Measurements from ENCODE around the gene EEF2K.
A peak's percentile ranks its signal among the peaks of the same experiment; 100 is the strongest.

Gene EEF2K

DNA sequence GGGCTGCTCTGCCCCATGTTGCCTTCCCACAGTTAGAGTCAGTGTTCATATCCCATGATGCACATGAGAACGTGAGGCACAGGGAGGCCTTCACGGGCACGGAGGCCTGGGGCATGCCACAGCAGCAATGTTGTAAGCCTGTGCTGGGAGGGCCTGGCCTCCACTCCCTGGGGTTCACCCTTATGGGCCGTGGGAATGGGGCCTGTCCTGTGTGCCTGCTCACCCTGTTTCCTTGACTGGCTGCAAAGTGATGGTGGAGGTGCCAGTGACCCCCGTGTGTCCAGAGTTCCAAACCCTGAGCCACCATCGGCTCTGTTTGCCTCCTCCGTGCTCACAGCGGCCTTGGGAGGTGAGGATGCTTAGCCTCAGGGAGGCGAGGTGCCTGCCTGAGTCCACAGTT, 100.7 kb downstream of the EEF2K start:
- in situ Hi-C loops (cut with MboI; ENCODE audit: low pct_unique_long_range_greater_than_20kb, low sequenced_read_pairs), result no loop called here

DNA sequence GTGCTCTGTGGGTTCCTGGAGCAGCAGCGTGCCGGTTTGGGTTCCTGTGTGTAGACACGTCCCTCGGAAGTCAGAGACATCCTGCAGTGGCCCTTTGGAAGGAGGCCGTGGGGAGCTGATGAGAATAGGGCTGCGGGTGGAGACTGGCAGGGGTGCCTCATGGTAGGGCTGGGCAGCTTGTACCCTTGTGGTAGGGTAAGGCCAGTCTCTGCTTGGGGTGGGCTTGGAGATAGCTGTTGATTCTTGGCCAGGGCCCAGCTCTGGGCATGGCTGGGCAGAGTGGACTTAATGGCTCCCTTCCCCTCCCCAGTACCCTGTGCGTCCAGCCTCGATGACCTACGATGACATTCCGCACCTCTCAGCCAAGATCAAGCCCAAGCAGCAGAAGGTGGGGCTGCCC, 101.8 kb downstream of the EEF2K start:
- in situ Hi-C loops (cut with MboI; ENCODE audit: low pct_unique_long_range_greater_than_20kb, low sequenced_read_pairs), result no loop called here

More for the DNA sequence above, 100.7 kb downstream of the EEF2K start:
- no peak for DNase-seq

DNA sequence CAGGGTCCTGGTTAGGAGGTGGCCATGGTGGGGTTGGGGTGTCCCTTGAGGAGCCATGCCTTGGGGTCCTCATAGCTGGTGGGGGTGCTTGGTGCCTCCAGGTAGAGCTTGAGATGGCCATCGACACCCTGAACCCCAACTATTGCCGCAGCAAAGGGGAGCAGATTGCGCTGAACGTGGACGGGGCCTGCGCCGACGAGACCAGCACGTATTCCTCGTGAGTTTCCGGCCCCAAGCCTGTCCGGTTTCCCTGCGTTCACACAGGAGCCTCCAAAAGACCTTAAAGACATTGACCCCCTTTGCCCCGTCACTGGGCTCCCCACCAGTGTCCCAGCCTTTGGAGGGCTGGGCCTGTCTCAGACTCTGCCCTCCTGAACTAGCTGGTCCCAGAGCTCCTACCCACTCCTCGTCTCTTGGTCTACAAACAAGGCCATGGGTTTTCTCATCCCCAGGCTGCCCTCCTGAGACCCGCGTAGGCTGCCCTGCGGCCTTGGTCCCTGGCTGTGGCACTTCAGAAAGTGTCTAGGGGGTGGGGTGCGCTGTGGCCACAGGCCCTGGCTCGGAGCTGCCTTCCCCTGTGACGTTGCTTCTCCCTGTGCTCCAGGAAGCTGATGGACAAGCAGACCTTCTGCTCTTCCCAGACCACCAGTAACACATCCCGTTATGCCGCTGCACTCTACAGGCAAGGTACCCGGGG, 102.9 kb downstream of the EEF2K start:
- in situ Hi-C loops (cut with MboI; ENCODE audit: low pct_unique_long_range_greater_than_20kb, low sequenced_read_pairs), result no loop called here
- DNase-seq, result no peak

More for the DNA sequence above, 101.8 kb downstream of the EEF2K start:
- DNase-seq, result no peak

DNA sequence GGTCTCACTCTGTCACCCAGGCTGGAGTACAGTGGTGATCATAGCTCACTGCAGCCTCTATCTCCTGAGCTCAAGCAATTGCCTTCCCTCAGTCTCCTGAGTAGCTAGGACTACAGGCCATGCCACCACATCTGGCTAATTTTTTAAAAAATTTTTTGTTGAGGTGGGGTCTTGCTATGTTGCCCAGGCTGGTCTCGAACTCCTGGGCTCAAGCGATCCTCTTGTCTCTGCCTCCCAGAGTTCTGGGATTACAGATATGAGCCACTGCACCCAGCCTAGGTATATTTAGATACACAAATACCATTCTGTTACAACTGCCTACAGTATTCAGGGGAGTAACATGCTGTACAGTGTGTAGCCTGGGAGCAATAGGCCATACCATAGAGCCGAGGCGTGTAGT, 105.4 kb downstream of the EEF2K start:
- in situ Hi-C loops (cut with MboI; ENCODE audit: low pct_unique_long_range_greater_than_20kb, low sequenced_read_pairs), result no loop called here
- no peak for DNase-seq

DNA sequence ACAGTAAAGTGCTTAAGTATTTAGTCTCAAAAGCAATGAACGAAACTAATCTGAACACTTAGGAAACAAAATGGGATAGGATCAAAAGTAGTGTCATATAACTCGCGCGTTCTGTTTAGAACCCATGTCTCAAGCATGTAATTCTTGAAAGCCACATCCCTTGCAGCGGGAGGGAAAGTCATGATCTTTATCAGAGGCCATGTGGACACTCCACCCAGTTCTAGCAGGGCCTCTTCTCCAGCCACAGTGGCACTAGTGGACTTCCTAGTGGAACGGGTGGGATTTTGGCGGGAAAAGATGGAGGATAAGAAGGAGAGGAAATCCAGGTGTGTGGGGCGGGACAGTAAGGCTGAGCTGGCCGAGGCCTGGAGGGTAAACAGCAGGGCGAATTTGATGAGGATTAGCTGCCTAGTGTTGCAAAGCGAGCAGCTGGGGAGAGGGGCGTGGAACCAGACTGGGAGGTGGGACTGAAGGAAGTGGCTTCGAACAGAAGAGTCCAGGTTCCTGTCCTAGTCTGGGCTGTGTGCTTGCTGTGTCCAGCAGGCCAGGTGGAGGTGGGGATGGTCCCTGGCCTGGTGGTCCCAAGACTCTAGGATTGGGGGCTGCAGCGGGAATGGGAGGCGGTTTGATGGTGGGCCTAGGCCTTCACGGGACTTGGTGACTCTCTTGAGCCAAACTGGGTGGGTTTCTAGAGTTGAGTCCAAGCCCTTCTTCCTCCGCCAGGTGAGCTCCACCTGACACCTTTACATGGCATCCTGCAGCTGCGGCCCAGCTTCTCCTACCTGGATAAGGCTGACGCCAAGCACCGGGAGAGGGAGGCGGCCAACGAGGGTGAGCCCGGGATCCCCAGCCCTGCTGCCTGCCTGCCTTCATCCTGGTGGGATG, 107.1 kb downstream of the EEF2K start:
- in situ Hi-C loops (cut with MboI; ENCODE audit: low pct_unique_long_range_greater_than_20kb, low sequenced_read_pairs), result no loop called here
- no peak for DNase-seq

DNA sequence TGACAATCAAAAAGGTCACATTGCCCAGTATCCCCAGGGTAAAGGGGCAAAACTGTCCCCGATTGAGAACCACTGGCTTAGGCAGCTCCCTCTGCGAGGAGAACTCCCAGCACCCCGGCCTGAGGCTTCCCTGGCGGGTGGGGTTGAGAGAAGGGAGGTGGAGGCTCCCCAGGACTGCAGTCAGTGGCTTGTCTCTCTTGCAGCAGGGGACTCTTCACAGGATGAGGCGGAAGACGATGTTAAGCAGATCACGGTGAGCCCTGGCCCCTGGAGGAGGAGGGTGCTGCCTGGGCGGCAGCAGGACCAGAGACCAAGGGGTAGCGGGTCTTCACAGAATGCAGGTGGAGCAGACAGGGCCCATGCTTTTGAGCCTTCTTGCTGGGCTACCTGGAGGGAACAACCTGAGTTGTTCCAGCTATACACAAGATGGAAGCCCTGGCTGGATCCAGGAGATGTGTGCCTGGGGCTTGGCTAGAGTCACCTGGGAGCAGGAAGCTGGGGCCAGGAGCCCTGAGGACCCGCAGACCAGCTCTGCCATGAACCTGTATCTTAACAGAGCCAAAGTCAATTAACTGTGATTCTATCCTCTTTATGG, 107.9 kb downstream of the EEF2K start:
- in situ Hi-C loops (cut with MboI; ENCODE audit: low pct_unique_long_range_greater_than_20kb, low sequenced_read_pairs), result no loop called here
- no peak for DNase-seq

DNA sequence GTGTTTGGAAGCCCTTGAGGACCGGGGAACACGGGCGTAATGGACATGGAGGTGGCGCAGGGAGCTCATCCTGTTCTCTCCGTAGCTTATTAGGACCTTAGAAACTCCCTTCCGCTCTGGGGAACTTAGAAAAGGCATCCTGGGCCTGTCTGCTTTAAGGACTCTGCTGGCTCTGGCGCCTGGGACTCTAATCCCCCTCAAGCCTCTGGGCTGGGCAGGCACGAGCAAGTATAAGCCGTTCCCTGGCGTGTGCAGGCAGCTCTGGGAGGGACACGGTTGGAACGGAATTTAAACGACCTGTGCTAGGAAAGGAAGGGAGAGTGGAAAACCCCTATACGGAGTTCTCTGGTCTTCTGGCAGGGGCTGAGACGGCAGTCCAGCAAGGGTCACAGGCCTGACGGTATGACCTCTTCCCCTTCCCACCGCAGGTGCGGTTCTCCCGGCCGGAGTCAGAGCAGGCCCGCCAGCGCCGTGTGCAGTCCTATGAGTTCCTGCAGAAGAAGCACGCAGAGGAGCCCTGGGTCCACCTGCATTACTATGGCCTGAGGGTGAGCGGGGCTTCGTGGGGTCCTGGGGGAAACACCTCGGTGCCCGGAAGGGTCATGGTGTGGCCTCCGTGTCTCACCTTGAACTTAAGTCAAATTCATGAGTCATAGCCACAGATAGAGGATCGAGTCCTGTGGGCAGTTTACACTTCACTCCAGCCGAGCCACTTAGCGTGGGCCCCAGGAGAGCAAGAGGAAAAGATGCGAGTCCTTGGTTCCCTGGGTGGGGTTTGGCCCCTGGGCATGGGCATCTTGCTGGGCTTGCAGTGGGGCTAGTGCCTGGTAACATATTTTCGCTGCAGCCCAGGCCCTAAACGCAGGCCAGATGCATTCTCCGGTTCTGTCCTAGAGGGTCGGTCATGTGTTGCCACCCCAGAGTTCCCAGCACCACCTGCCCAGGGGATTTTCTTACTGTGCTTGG, 108.9 kb downstream of the EEF2K start:
- in situ Hi-C loops (cut with MboI; ENCODE audit: low pct_unique_long_range_greater_than_20kb, low sequenced_read_pairs), result no loop called here
- DNase-seq, result no peak

DNA sequence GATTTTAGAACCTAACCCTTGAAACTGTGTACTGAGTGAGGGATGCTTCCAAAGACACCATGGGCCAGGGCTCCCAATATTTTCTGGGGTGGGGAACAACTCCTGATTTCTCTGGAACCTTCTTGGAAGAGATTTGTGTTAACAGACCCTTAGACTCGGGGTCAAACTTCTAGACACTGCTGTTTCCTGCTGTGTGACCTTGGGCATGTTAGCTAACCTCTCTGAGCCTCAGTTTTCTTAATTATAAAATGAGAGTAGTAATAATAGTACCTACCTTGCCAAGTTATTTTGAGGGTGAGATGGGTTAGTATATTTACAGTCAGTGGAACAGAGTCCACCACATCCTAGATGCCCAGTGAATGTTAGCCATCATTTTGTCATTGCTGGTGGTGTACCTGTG, 109.9 kb downstream of the EEF2K start:
- no peak for DNase-seq
- in situ Hi-C loops (cut with MboI; ENCODE audit: low pct_unique_long_range_greater_than_20kb, low sequenced_read_pairs), result no loop called here

DNA sequence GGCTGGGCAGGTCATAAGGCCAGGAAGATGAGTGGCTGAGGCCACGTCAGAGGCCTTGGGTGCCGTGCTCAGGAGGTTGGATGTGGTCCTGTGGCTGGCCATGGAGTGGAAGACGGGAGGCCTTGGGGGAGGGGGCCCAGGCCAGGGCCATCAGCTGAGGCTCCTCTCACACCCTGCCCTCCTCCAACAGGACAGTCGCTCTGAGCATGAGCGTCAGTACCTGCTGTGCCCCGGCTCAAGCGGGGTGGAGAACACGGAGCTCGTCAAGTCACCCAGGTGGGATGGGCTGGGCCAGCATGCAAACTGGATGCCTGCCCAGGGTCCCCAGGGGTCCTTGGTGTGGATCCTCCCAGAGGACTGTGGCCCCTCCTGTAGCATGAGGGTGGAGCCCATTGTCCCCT, 110.3 kb downstream of the EEF2K start:
- in situ Hi-C loops (cut with MboI; ENCODE audit: low pct_unique_long_range_greater_than_20kb, low sequenced_read_pairs), result no loop called here
- no peak for DNase-seq

DNA sequence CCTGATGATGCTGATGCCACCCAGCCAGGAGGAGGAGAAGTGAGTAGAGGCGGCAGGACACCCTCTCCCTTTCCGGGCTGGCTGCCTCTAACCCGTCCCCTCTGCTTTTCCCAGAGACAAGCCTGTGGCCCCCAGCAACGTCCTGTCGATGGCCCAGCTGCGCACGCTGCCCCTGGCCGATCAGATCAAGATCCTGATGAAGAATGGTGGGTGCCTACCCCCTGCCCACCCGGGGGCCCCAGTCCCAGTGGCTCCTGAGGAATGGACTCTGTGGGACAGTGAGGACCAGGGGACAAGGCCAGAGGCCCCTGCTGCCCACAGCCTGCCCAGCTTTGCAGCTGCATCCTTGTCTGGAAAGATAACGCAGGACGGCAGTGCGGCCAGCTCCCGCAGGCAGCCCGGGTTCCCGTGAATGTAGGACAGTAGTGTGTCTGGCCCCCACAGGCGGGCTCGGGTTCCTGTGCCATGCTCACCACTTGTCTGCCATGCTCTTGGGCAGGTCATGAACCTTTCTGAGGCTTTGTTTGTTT, 111.0 kb downstream of the EEF2K start:
- no peak for DNase-seq
- in situ Hi-C loops (cut with MboI; ENCODE audit: low pct_unique_long_range_greater_than_20kb, low sequenced_read_pairs), result no loop called here

DNA sequence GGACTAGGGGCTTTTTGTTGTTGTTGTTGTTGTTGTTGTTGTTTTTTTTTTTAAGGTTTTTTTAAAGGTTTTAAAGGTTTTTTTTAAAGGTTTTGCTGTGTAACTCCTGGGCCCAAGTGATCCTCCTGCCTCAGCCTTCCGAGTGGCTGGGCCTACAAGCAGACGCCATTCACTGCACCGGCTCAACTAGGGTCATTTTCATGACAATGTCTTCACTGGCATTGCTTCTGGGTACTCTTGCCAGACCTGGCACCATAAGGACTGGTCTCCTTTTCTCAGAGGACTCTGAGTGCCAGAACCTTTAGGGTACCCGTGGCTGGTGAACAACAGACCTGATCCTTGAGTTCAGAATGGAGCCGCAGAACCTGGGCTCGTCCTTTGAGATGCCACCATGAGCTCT, 111.5 kb downstream of the EEF2K start:
- no peak for DNase-seq
- in situ Hi-C loops (cut with MboI; ENCODE audit: low pct_unique_long_range_greater_than_20kb, low sequenced_read_pairs), result no loop called here

DNA sequence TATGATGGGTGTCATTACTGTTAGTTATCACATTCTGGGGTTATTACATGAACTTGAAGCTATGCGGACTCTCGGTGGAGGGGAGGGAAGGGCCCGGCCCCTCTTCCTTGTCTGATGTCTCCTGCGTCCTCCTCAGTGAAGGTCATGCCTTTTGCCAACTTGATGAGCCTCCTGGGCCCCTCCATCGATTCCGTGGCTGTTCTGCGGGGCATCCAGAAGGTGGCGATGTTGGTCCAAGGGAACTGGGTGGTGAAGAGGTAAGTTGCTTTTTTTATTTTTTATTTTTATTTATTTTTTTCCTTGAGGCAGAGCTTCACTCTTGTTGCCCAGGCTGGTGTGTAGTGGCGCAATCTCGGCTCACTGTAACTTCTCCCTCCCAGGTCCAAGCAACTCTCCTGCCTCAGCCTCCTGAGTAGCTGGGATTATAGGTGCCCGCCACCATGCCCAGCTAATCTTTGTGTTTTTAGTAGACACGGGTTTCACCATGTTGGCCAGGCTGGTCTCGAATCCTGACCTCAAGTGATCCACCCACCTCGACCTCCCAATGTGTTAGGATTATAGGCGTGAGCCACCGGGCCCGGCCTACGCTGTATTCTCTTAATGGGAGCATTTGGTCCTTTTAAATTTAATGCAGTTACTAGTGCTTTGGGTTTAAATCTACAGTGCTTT, 112.7 kb downstream of the EEF2K start:
- peak; percentile 71 for DNase-seq

DNA sequence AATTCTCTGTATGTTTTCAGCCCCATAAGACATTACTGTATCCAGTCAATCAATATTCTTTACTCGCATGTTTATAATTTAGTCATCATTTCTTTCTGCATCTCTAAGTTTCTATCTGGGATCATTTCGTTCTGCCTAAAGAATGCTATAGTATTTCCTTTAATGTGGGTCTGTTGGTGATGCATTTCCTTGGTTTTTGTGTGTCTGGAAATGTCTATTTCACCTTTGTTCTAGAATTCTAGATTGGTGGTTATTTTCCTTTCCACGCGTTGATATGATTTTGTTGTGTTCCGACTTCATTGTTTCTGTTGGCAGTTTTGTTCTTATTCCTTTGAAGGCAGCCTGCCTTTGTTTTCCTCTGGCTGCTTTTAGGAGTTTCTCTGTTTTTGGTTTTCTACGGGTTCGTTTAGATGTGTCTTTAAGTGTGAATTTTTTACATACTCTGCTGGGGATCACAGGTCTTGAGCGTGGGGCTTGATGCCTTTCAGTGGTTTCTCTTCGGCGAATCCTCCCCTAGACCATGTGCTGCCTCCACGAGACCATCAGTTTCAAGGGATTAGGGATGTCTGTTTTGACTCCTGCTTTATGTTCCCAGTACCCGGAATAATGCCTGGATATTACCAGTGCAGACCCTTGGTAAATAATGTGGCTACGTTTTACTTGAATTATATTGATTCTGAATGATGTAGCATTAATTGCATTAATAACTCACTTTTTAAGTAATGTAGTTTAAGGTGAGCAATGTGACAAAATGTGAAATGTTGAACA, 114.7 kb downstream of the EEF2K start:
- no peak for DNase-seq
- in situ Hi-C loops (cut with MboI; ENCODE audit: low pct_unique_long_range_greater_than_20kb, low sequenced_read_pairs), result no loop called here

More for the DNA sequence above, 112.7 kb downstream of the EEF2K start:
- in situ Hi-C loops (cut with MboI; ENCODE audit: low pct_unique_long_range_greater_than_20kb, low sequenced_read_pairs), result no loop called here

DNA sequence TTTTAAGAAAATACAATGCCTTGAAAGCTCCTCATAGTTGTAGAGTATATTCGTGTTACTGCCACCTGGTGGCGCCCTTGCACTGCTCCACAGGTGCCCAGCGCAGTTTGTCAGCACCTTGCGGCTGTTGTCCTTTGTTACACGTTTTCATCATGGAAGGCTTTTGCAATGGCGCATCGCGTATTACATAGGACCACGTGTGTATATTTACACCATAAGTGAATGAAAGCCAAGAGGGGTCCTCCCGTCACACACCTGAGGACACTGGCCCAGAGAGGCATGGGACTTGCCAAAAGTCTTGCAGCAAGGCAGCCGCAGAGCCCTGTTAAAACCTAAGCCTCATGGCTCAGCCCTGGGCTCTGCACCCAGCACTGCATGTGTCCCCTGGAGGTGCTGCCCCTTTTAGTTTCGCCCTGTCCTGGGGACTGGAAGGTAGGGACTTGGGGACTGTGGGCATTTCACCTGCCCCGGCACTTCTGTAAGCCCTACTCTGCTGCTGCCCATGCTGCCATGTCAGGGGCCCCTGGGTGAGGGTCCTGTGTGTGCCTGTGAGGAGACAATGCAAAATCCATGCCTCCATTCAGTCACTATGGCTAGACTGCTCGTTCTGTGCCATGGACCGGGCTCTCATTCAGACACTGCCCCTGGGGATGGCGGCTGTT, 115.4 kb downstream of the EEF2K start:
- in situ Hi-C loops (cut with MboI; ENCODE audit: low pct_unique_long_range_greater_than_20kb, low sequenced_read_pairs), result no loop called here
- peak; percentile 58 for DNase-seq

DNA sequence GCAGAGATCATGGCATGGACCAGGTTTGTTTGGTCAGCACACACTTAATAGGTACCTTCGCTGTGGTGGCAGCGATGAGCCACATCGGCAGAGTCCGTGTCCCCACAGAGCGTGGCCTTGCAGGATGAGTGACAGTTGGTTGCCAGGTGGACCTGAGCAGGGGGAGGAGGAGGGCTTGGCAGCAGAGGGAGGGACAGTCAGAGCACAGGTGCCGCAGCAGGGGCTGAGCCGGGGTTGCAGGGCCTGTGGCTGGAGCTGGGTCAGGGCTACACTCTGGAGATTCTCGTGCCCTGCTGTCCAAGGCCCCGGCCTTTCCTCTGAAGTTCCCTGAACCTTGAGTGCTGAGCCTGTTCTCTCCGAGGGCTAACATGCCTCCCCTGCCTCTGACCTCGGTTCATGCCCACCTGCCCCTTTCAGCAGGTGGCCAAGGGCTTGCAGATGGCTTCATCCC, 116.0 kb downstream of the EEF2K start:
- DNase-seq, result no peak
- in situ Hi-C loops (cut with MboI; ENCODE audit: low pct_unique_long_range_greater_than_20kb, low sequenced_read_pairs), result no loop called here

DNA sequence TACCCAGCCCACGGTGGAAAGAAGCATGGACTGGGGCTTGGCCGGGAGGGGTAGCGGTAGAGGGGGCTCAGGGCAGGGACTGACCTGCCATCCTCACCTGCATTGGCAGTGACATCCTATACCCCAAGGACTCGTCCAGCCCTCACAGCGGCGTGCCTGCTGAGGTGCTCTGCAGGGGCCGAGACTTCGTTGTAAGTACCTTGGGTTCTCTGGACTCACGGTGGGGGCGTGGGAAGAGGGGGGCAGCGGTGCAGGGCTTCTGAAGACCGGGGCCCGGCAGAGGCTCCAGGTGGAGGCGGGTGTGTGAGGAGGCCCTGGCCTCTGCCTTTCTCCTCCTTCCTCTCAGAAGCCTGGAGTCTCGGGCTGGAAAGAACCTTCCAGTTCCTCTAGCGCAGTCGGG, 116.7 kb downstream of the EEF2K start:
- DNase-seq, result no peak
- in situ Hi-C loops (cut with MboI; ENCODE audit: low pct_unique_long_range_greater_than_20kb, low sequenced_read_pairs), result no loop called here
